Right kidney (tissue), 9 donors: ENCODE results near the gene MED14.
"Not testable (repeated sequence)": the region's sequence is repeated elsewhere in the genome, so short reads cannot be mapped to it uniquely, and the experiment has no call there.

Source experiments
- DNase-seq: peaks from one replicate; pipeline ENCODE4 v3.0.0-alpha.2; 2016
- long read RNA-seq, 8 donors: transcript quantifications; one replicate each; lab custom pipeline, GENCODE V29; 2026

Gene MED14
- long read RNA-seq, donor 1, full-length matches to known transcripts = 2 of 2 reads
- long read RNA-seq, donor 1, partial matches to known transcripts = 0 of 2 reads
- long read RNA-seq, donor 1, other reads (novel, unspliced or antisense) = 0 of 2 reads
- long read RNA-seq, donor 2, partial matches to known transcripts = 0 of 1 reads
- long read RNA-seq, donor 2, other reads (novel, unspliced or antisense) = 0 of 1 reads
- long read RNA-seq, donor 3 = 0 reads
- long read RNA-seq, donor 4, partial matches to known transcripts = 0 of 2 reads
- long read RNA-seq, donor 4, other reads (novel, unspliced or antisense) = 0 of 2 reads
- long read RNA-seq, donor 5 = 0 reads
- long read RNA-seq, donor 6, partial matches to known transcripts = 0 of 1 reads
- long read RNA-seq, donor 6, other reads (novel, unspliced or antisense) = 0 of 1 reads
- long read RNA-seq, donor 7, partial matches to known transcripts = 5 of 5 reads
- long read RNA-seq, donor 7, other reads (novel, unspliced or antisense) = 0 of 5 reads
- long read RNA-seq, donor 8 = 0 reads

GRCh38 chrX:40735325-40736169 lies at the start of gene MED14:
Gene MED14 (minus strand): TSS chrX:40735542. CDS start chrX:40735412, 130 bp downstream.
- peak; percentile 92 for DNase-seq

GRCh38 chrX:40784516-40785151 lies 49.3 kb upstream of the MED14 start:
- DNase-seq = no peak

DNA sequence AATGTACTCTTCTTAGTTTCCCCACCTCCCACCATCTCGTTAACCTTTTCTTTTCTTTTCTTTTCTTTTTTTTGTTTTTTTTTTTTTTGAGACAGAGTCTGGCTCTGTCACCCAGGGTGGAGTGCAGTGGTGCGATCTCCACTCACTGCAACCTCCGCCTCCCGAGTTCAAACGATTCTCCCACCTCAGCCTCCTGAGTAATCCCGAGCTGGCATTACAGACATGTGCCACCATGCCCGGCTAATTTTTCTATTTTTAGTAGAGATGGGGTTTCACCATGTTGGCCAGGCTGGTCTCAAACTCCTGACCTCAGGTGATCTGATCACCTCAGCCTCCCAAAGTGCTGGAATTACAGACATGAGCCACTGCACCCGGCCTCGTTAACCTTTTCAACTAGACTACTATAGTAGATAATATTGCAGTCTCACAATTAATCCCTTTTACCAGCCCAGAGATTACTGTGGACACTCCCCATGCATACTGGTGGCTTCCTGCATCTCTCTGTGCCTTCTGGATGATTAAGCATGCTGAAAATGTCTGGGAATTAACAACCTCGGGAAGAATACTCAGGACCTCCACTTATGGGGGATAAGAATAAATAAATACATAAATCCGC lies 47.4 kb upstream of the MED14 start:
- DNase-seq = not testable (repeated sequence)

GRCh38 chrX:40780951-40781350 lies 45.6 kb upstream of the MED14 start:
- no peak for DNase-seq

GRCh38 chrX:40780082-40780481 lies 44.7 kb upstream of the MED14 start:
- DNase-seq = no peak

- DNase-seq = no peak
These were observed 43.7 kb upstream of the MED14 start for GRCh38 chrX:40778861-40779575.

DNA sequence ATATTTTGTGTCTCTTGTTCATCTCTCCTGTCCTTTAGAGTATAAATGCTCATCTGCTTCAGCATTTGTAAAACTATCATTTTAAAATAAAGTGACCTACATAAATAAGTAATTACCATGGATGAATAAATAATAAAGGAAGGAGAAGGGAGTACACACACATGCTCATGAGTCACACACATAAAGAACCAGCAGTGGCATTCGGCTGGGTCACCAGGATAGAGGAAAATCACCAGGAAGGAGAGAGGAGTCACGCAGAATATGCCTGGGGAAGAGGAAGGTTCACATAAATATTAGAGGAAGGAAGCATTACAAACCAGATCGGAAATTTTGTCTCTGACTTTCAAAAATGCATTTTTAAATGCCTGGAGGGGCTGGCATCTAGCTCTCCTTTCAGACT lies 38.5 kb upstream of the MED14 start:
- DNase-seq = no peak

- DNase-seq = no peak
These were observed 37.8 kb upstream of the MED14 start for GRCh38 chrX:40773188-40773587.

DNA sequence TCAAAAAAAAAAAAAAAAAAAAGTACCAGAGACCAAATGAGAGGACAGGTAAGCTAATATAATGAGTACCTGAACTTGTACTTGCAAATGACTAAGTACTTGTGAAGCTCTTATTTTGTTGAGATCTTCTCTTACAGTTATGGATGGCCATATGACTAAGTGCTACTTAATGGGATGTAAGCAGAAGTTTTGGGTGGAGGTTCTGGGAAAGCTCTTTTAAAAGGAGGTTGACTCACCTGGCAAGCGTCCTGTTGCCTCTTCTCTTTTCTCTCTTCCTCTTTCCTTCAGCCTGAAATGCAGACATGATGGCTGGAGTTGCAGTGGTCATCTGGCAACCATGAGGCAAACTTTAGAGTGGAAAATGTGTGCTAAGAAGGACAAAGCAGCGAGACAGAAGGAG lies 36.9 kb upstream of the MED14 start:
- no peak for DNase-seq

- DNase-seq = no peak
These were observed 26.4 kb upstream of the MED14 start for GRCh38 chrX:40761762-40762161.

- DNase-seq = no peak
These were observed 24.0 kb upstream of the MED14 start for GRCh38 chrX:40759374-40759773.

DNA sequence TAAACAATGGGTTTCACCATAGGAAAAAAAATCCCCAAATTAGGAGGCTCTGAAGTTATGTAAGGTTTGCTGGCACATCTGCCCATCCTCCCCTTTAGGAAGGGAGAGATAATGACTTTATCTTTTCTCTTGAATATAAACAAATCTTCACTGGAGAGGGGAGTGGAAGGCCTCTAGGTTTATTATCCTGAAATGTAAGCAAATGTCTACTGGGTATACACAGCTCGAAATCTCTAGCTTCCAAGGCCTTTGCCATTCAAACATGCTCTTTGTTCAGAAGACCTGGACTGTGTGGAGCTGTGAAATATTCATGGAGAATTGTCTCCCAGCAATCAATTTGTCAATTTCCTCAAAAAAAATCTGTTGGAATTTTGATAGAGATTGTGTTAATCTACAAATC lies 21.7 kb upstream of the MED14 start:
- DNase-seq = no peak

DNA sequence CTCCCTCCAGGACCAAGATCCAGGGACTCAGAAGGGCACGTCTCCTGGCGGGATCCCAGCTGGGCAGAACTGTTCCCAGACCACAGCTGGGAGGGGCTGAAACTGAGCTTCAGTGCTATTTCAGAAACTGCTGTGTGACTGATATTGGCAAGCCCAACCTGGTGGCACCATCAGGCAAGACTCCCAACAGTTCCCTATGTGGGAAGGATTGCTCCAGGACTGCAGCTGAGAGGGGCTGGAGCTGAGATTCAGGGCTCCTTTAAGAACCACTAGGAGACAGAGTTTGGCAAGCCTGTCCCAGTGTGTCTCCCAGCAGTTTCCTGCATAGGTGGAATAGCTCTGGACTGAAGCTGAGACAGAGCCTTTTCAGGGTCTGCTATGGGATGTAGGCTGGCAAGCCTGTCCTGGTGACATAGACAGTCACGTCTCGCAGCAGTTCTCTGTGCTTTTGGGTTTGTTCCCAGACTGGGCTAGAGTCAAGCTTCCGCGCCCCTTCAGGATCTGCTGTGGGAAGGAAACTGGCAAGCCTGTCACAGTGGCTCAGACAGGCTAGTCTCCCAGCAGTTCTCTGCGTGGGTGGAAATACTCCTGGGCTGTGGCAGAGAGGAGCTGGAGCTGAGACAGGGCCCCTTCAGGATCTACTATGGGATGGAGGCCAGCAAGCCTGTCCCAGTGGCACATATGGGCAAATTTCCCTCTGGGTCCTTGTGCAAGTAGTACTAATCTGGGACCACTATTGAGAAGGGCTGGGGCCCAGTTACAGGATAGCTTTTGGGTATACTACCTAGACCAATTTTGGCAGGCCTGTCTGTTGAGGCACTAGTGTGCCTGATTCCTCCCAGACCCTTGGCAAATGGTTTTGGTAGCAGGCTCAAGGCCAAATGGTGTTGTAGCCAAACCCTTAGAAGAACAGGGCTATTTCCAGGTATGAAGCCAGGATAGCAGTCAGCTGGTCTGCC lies 20.2 kb upstream of the MED14 start:
- no peak for DNase-seq

- DNase-seq = no peak
These were observed 14.5 kb upstream of the MED14 start for GRCh38 chrX:40749681-40750494.

GRCh38 chrX:40748977-40749376 lies 13.6 kb upstream of the MED14 start:
- DNase-seq = no peak

- DNase-seq = no peak
These were observed 11.2 kb upstream of the MED14 start for GRCh38 chrX:40746521-40746920.

- DNase-seq = no peak
These were observed 796 bp upstream of the MED14 start for GRCh38 chrX:40736170-40736505.

DNA sequence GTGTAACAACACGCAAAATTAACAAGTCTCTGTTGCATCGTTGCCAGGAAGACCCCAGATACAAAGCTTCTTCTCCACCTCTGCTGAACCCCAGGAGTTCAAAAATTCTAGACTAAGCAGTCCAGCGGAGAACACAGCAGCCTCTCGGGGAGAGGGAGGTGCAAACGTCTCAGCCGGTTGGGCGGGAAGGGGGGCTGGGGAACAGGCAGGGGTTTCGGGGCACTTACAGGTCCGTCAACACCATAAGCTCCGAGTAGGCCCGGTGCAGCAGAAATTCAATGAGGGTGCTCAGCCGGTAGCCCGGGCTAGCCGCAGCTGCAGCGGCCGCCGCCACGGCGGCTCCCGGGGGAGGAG lies 394 bp downstream of the MED14 start:
- DNase-seq = no peak

DNA sequence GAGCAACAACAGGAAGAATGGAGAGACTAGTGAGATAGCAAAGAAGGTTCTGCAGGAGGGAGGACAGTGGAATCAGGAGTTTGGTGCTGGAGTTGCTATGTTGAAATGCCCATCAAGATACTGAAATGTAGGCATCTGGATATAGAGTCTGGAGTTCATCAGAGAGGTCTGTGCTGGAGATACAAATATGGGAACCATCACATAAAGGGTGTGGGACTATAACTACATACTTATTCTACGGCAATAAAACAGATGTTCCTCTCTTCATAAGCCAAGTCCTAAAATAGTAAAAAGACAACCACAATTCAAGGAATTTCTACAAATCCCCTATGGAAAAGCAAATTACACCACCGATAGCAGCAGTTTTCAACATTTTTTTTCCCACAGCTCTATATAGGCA lies 1.6 kb downstream of the MED14 start:
- DNase-seq = no peak

DNA sequence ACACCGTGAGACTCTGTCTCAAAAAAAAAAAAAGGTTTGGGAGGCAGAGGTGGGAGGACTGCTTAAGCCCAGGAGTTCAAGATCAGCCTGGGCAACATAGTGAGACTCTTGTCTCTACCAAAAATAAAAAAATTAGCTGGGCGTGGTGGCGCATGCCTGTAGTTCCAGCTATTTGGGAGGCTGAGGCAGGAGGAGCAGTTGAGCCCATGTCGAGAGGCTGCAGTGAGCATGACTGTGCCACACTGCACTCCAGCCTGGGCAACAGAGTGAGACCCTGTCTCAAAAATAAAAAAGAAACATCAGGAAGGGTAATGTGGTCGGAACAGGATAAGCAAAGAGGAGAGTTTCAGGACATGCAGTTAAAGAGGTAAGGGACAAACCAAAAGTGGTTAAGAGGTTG lies 2.8 kb downstream of the MED14 start:
- DNase-seq = not testable (repeated sequence)
